HEK293 (cell line): ENCODE data around the gene RHEX.

ENCODE experiments used
- PRDM1 ChIP-seq: fragments of 450-650 bp; formaldehyde crosslinking; IDR thresholded peaks from 2 replicates; pipeline ENCODE4; 2016; ENCODE audit warnings: missing biosample characterization, missing genetic modification characterization
- YY2 ChIP-seq: fragments of 450-650 bp; formaldehyde crosslinking; IDR thresholded peaks from 2 replicates; pipeline ENCODE4 v1.5.1; 2016; ENCODE audit warnings: missing biosample characterization, missing genetic modification characterization
- ZBTB8A ChIP-seq: fragments of 450-650 bp; formaldehyde crosslinking; IDR thresholded peaks from 2 replicates; pipeline ENCODE4 v1.5.1; 2016; ENCODE audit warnings: missing biosample characterization, missing genetic modification characterization
- ZNF184 ChIP-seq: fragments of 450-650 bp; IDR thresholded peaks from 2 replicates; pipeline ENCODE4 v1.5.1; 2018; ENCODE audit warnings: missing biosample characterization, mild to moderate bottlenecking, missing genetic modification characterization
- ZNF202 ChIP-seq: fragments of 450-650 bp; formaldehyde crosslinking; IDR thresholded peaks from 2 replicates; pipeline ENCODE4 v1.5.1; 2016; ENCODE audit warnings: missing biosample characterization, missing genetic modification characterization, borderline replicate concordance
- ZNF23 ChIP-seq: fragments of 450-650 bp; formaldehyde crosslinking; IDR thresholded peaks from 2 replicates; pipeline ENCODE4 v1.5.1; 2016; ENCODE audit warnings: missing biosample characterization, missing genetic modification characterization, borderline replicate concordance
- ZNF792 ChIP-seq: fragments of 450-650 bp; formaldehyde crosslinking; IDR thresholded peaks from 2 replicates; pipeline ENCODE4 v1.5.1; 2016; ENCODE audit warnings: missing biosample characterization, missing genetic modification characterization
- ZNF837 ChIP-seq: fragments of 450-650 bp; formaldehyde crosslinking; IDR thresholded peaks from 2 replicates; pipeline ENCODE4 v1.5.1; 2016; ENCODE audit warnings: missing biosample characterization, missing genetic modification characterization
- ZXDB ChIP-seq: fragments of 450-650 bp; formaldehyde crosslinking; IDR thresholded peaks from 2 replicates; pipeline ENCODE4 v1.5.1; 2016; ENCODE audit warnings: missing biosample characterization, missing genetic modification characterization
- TF ChIP-seq, protein P1 (sequence below): fragments of 450-650 bp; formaldehyde crosslinking; IDR thresholded peaks from 2 replicates; pipeline ENCODE4 v1.5.1; 2016; ENCODE audit warnings: missing biosample characterization, missing genetic modification characterization
- TF ChIP-seq, protein P2 (sequence below): fragments of 450-650 bp; formaldehyde crosslinking; IDR thresholded peaks from 2 replicates; pipeline ENCODE4 v1.5.1; 2016; ENCODE audit warnings: missing biosample characterization, missing genetic modification characterization
- TF ChIP-seq, protein P3 (sequence below): fragments of 450-650 bp; formaldehyde crosslinking; IDR thresholded peaks from 2 replicates; pipeline ENCODE4 v1.5.1; 2017; ENCODE audit warnings: missing biosample characterization, missing genetic modification characterization
- TF ChIP-seq, protein P4 (sequence below): sonication (generic); formaldehyde crosslinking; IDR thresholded peaks from 2 replicates; pipeline ENCODE4 v1.8.1; 2022; ENCODE audit warnings: mild to moderate bottlenecking, moderate library complexity, missing genetic modification reagents
- TF ChIP-seq, protein P5 (sequence below): fragments of 450-650 bp; formaldehyde crosslinking; IDR thresholded peaks from 2 replicates; pipeline ENCODE4 v1.5.1; 2016; ENCODE audit warnings: missing biosample characterization, missing genetic modification characterization, low read depth

GRCh38 chr1:206144605-206145004, 91.6 kb downstream of the RHEX start:
- no peak for TF ChIP-seq ZNF792 (tag by site-specific recombination)
- TF ChIP-seq, protein P1, sequence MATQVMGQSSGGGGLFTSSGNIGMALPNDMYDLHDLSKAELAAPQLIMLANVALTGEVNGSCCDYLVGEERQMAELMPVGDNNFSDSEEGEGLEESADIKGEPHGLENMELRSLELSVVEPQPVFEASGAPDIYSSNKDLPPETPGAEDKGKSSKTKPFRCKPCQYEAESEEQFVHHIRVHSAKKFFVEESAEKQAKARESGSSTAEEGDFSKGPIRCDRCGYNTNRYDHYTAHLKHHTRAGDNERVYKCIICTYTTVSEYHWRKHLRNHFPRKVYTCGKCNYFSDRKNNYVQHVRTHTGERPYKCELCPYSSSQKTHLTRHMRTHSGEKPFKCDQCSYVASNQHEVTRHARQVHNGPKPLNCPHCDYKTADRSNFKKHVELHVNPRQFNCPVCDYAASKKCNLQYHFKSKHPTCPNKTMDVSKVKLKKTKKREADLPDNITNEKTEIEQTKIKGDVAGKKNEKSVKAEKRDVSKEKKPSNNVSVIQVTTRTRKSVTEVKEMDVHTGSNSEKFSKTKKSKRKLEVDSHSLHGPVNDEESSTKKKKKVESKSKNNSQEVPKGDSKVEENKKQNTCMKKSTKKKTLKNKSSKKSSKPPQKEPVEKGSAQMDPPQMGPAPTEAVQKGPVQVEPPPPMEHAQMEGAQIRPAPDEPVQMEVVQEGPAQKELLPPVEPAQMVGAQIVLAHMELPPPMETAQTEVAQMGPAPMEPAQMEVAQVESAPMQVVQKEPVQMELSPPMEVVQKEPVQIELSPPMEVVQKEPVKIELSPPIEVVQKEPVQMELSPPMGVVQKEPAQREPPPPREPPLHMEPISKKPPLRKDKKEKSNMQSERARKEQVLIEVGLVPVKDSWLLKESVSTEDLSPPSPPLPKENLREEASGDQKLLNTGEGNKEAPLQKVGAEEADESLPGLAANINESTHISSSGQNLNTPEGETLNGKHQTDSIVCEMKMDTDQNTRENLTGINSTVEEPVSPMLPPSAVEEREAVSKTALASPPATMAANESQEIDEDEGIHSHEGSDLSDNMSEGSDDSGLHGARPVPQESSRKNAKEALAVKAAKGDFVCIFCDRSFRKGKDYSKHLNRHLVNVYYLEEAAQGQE = no peak
- no peak for TF ChIP-seq ZNF184 (tag by site-specific recombination)
- TF ChIP-seq, protein P2, sequence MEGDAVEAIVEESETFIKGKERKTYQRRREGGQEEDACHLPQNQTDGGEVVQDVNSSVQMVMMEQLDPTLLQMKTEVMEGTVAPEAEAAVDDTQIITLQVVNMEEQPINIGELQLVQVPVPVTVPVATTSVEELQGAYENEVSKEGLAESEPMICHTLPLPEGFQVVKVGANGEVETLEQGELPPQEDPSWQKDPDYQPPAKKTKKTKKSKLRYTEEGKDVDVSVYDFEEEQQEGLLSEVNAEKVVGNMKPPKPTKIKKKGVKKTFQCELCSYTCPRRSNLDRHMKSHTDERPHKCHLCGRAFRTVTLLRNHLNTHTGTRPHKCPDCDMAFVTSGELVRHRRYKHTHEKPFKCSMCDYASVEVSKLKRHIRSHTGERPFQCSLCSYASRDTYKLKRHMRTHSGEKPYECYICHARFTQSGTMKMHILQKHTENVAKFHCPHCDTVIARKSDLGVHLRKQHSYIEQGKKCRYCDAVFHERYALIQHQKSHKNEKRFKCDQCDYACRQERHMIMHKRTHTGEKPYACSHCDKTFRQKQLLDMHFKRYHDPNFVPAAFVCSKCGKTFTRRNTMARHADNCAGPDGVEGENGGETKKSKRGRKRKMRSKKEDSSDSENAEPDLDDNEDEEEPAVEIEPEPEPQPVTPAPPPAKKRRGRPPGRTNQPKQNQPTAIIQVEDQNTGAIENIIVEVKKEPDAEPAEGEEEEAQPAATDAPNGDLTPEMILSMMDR (tag by site-specific recombination) = no peak
- no peak for TF ChIP-seq ZBTB8A (tag by site-specific recombination)
- no peak for TF ChIP-seq PRDM1
- TF ChIP-seq ZNF837 (tag by site-specific recombination) = no peak
- no peak for TF ChIP-seq YY2 (tag by site-specific recombination)
- TF ChIP-seq, protein P3, sequence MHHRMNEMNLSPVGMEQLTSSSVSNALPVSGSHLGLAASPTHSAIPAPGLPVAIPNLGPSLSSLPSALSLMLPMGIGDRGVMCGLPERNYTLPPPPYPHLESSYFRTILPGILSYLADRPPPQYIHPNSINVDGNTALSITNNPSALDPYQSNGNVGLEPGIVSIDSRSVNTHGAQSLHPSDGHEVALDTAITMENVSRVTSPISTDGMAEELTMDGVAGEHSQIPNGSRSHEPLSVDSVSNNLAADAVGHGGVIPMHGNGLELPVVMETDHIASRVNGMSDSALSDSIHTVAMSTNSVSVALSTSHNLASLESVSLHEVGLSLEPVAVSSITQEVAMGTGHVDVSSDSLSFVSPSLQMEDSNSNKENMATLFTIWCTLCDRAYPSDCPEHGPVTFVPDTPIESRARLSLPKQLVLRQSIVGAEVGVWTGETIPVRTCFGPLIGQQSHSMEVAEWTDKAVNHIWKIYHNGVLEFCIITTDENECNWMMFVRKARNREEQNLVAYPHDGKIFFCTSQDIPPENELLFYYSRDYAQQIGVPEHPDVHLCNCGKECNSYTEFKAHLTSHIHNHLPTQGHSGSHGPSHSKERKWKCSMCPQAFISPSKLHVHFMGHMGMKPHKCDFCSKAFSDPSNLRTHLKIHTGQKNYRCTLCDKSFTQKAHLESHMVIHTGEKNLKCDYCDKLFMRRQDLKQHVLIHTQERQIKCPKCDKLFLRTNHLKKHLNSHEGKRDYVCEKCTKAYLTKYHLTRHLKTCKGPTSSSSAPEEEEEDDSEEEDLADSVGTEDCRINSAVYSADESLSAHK (tag by site-specific recombination) = no peak
- no peak for TF ChIP-seq ZXDB (tag by site-specific recombination)
- TF ChIP-seq, protein P4, sequence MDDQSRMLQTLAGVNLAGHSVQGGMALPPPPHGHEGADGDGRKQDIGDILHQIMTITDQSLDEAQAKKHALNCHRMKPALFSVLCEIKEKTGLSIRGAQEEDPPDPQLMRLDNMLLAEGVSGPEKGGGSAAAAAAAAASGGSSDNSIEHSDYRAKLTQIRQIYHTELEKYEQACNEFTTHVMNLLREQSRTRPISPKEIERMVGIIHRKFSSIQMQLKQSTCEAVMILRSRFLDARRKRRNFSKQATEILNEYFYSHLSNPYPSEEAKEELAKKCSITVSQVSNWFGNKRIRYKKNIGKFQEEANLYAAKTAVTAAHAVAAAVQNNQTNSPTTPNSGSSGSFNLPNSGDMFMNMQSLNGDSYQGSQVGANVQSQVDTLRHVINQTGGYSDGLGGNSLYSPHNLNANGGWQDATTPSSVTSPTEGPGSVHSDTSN (CRISPR knock-in tag) = no peak
- no peak for TF ChIP-seq ZNF202
- TF ChIP-seq ZNF23 = no peak
- TF ChIP-seq, protein P5, sequence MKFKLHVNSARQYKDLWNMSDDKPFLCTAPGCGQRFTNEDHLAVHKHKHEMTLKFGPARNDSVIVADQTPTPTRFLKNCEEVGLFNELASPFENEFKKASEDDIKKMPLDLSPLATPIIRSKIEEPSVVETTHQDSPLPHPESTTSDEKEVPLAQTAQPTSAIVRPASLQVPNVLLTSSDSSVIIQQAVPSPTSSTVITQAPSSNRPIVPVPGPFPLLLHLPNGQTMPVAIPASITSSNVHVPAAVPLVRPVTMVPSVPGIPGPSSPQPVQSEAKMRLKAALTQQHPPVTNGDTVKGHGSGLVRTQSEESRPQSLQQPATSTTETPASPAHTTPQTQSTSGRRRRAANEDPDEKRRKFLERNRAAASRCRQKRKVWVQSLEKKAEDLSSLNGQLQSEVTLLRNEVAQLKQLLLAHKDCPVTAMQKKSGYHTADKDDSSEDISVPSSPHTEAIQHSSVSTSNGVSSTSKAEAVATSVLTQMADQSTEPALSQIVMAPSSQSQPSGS (tag by site-specific recombination) = no peak
